Stimulated activated CD4-positive, alpha-beta T cell treated with anti-CD3 and anti-CD28 coated beads, Interleukin-1b, Interleukin-23, amount 100 ng/mL, for 24 hours (primary cell): Measurements from ENCODE around the gene SLC12A8.

ENCODE experiments used
- DNase-seq, 4 experiments: peaks; one replicate each; pipeline ENCODE4 v3.0.0-alpha.2; 2020; ENCODE audit warnings: low read depth in 4 of 4, low spot score in 1 of 4

Gene SLC12A8

GRCh38 chr3:125214738-125215137, 2.2 kb upstream of the SLC12A8 start:
- DNase-seq, result no peak

- DNase-seq, result no peak
Observed at GRCh38 chr3:125213946-125214542, 1.5 kb upstream of the SLC12A8 start.

GRCh38 chr3:125213364-125213755, 812 bp upstream of the SLC12A8 start:
- DNase-seq, result no peak

GRCh38 chr3:125212091-125212508, 448 bp downstream of the SLC12A8 start:
- no peak for DNase-seq

- no peak for DNase-seq
Observed at GRCh38 chr3:125211523-125212090, 941 bp downstream of the SLC12A8 start.

GRCh38 chr3:125207949-125208568, 4.5 kb downstream of the SLC12A8 start:
- DNase-seq, result no peak

- DNase-seq, result no peak
Observed at GRCh38 chr3:125207507-125207906, 5.0 kb downstream of the SLC12A8 start.

- no peak for DNase-seq
Observed at GRCh38 chr3:125206934-125207333, 5.6 kb downstream of the SLC12A8 start.

- no peak for DNase-seq
Observed at GRCh38 chr3:125203731-125204130, 8.8 kb downstream of the SLC12A8 start.

- DNase-seq, result no peak
Observed at GRCh38 chr3:125202197-125202596, 10.4 kb downstream of the SLC12A8 start.

GRCh38 chr3:125200731-125201139, 11.8 kb downstream of the SLC12A8 start:
- no peak for DNase-seq

GRCh38 chr3:125194849-125195601, 17.5 kb downstream of the SLC12A8 start:
- no peak for DNase-seq

- DNase-seq, result no peak
Observed at GRCh38 chr3:125194061-125194848, 18.3 kb downstream of the SLC12A8 start.

GRCh38 chr3:125192190-125193035, 20.1 kb downstream of the SLC12A8 start:
- DNase-seq, result peak in 1 of 4 experiments; percentile 4

GRCh38 chr3:125191730-125192129, 20.8 kb downstream of the SLC12A8 start:
- DNase-seq, result no peak

- DNase-seq, result no peak
Observed at GRCh38 chr3:125191256-125191655, 21.3 kb downstream of the SLC12A8 start.

- no peak for DNase-seq
Observed at GRCh38 chr3:125190786-125191185, 21.8 kb downstream of the SLC12A8 start.

- DNase-seq, result no peak
Observed at GRCh38 chr3:125189378-125190165, 23.0 kb downstream of the SLC12A8 start.

GRCh38 chr3:125188955-125189354, 23.6 kb downstream of the SLC12A8 start:
- DNase-seq, result no peak

- no peak for DNase-seq
Observed at GRCh38 chr3:125187599-125187910, 25.0 kb downstream of the SLC12A8 start.
